Stimulated activated CD4-positive, alpha-beta T cell treated with anti-CD3 and anti-CD28 coated beads, Interleukin-12 subunit alpha, Interleukin-12 subunit beta, amount 100 ng/mL, for 24 hours (primary cell): ENCODE results near the gene FRMD4A.

Experiments used
- DNase-seq, 2 experiments: peaks; one replicate each; pipeline ENCODE4 v3.0.0-alpha.2; 2020; ENCODE audit warnings: low read depth in 2 of 2

The FRMD4A gene

GRCh38 chr10:13704964-13705363 lies 625.8 kb downstream of the FRMD4A start:
- DNase-seq, result no peak

- DNase-seq, result no peak
Measured at GRCh38 chr10:13703997-13704536, 626.7 kb downstream of the FRMD4A start.

GRCh38 chr10:13703101-13703818 lies 627.5 kb downstream of the FRMD4A start:
- no peak for DNase-seq

GRCh38 chr10:13701157-13701919 lies 629.4 kb downstream of the FRMD4A start:
- no peak for DNase-seq

GRCh38 chr10:13700473-13701144 lies 630.1 kb downstream of the FRMD4A start:
- DNase-seq, result no peak

GRCh38 chr10:13699216-13699615 lies 631.5 kb downstream of the FRMD4A start:
- DNase-seq, result no peak

- DNase-seq, result no peak
Measured at GRCh38 chr10:13698217-13698616, 632.5 kb downstream of the FRMD4A start.

GRCh38 chr10:13696071-13696470 lies 634.7 kb downstream of the FRMD4A start:
- no peak for DNase-seq

GRCh38 chr10:13695588-13695987 lies 635.1 kb downstream of the FRMD4A start:
- DNase-seq, result no peak

- no peak for DNase-seq
Measured at GRCh38 chr10:13693783-13694700, 636.7 kb downstream of the FRMD4A start.

- no peak for DNase-seq
Measured at GRCh38 chr10:13690281-13690825, 640.4 kb downstream of the FRMD4A start.

- DNase-seq, result no peak
Measured at GRCh38 chr10:13686331-13686752, 644.4 kb downstream of the FRMD4A start.

GRCh38 chr10:13685885-13686284 lies 644.8 kb downstream of the FRMD4A start:
- no peak for DNase-seq

- no peak for DNase-seq
Measured at GRCh38 chr10:13684806-13685482, 645.8 kb downstream of the FRMD4A start.

- DNase-seq, result no peak
Measured at GRCh38 chr10:13684252-13684791, 646.4 kb downstream of the FRMD4A start.

- DNase-seq, result no peak
Measured at GRCh38 chr10:13683017-13683416, 647.7 kb downstream of the FRMD4A start.

GRCh38 chr10:13681960-13682359 lies 648.8 kb downstream of the FRMD4A start:
- DNase-seq, result no peak

GRCh38 chr10:13681528-13681927 lies 649.2 kb downstream of the FRMD4A start:
- DNase-seq, result no peak

GRCh38 chr10:13681095-13681494 lies 649.6 kb downstream of the FRMD4A start:
- no peak for DNase-seq
